ENCODE results near the gene PFKP.

Gene PFKP

GRCh38 chr10:3069876-3070275 lies 2.5 kb downstream of the PFKP start:
- no peak for DNase-seq (ENCODE audit: low read depth in 1 of 2, low spot score in 1 of 2)

- DNase-seq (ENCODE audit: low read depth in 1 of 2, low spot score in 1 of 2), result no peak
Observed at GRCh38 chr10:3071405-3072198, 4.3 kb downstream of the PFKP start.

GRCh38 chr10:3072641-3073360 lies 5.5 kb downstream of the PFKP start:
- DNase-seq (ENCODE audit: low read depth in 1 of 2, low spot score in 1 of 2), result no peak

- DNase-seq (ENCODE audit: low read depth in 1 of 2, low spot score in 1 of 2), result no peak
Observed at GRCh38 chr10:3074145-3074665, 6.9 kb downstream of the PFKP start.

GRCh38 chr10:3074985-3075600 lies 7.7 kb downstream of the PFKP start:
- no peak for DNase-seq (ENCODE audit: low read depth in 1 of 2, low spot score in 1 of 2)

- DNase-seq (ENCODE audit: low read depth in 1 of 2, low spot score in 1 of 2), result no peak
Observed at GRCh38 chr10:3076138-3076537, 8.8 kb downstream of the PFKP start.

- DNase-seq (ENCODE audit: low read depth in 1 of 2, low spot score in 1 of 2), result no peak
Observed at GRCh38 chr10:3077509-3077908, 10.2 kb downstream of the PFKP start.

GRCh38 chr10:3077940-3078630 lies 10.7 kb downstream of the PFKP start:
- no peak for DNase-seq (ENCODE audit: low read depth in 1 of 2, low spot score in 1 of 2)

GRCh38 chr10:3081383-3081981 lies 14.1 kb downstream of the PFKP start:
- DNase-seq (ENCODE audit: low read depth in 1 of 2, low spot score in 1 of 2), result no peak

- no peak for DNase-seq (ENCODE audit: low read depth in 1 of 2, low spot score in 1 of 2)
Observed at GRCh38 chr10:3082290-3082689, 14.9 kb downstream of the PFKP start.

GRCh38 chr10:3085785-3086567 lies 18.6 kb downstream of the PFKP start:
- no peak for DNase-seq (ENCODE audit: low read depth in 1 of 2, low spot score in 1 of 2)

GRCh38 chr10:3090388-3090787 lies 23.0 kb downstream of the PFKP start:
- DNase-seq (ENCODE audit: low read depth in 1 of 2, low spot score in 1 of 2), result no peak

GRCh38 chr10:3090914-3091787 lies 23.8 kb downstream of the PFKP start:
- no peak for DNase-seq (ENCODE audit: low read depth in 1 of 2, low spot score in 1 of 2)

GRCh38 chr10:3091921-3092320 lies 24.6 kb downstream of the PFKP start:
- DNase-seq (ENCODE audit: low read depth in 1 of 2, low spot score in 1 of 2), result no peak

- DNase-seq (ENCODE audit: low read depth in 1 of 2, low spot score in 1 of 2), result no peak
Observed at GRCh38 chr10:3093996-3094395, 26.6 kb downstream of the PFKP start.

GRCh38 chr10:3094609-3095036 lies 27.3 kb downstream of the PFKP start:
- no peak for DNase-seq (ENCODE audit: low read depth in 1 of 2, low spot score in 1 of 2)

GRCh38 chr10:3095373-3096139 lies 28.2 kb downstream of the PFKP start:
- peak in 1 of 2 donors; percentile 12 for DNase-seq (ENCODE audit: low read depth in 1 of 2, low spot score in 1 of 2)

- no peak for DNase-seq (ENCODE audit: low read depth in 1 of 2, low spot score in 1 of 2)
Observed at GRCh38 chr10:3096149-3096548, 28.8 kb downstream of the PFKP start.
